ENCODE data around the gene VEPH1.

DNA sequence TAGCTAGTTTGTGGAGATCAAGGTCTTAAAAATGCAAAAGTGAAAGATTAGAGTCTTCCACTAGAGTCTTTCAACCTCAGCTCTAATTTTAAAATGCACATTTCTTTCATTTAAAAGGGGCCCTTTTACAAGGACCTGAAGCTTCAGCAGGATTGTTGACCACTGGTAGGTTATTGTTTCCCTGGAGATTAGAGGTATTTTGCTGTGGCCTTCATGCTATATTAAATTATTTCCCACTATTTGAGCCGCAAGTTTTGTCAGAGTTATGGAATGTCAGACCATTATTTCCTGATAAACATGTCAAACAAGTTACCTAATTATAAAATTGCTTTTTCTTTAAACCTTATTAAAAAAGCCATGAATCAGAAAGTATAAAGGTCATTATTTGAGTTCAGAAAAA lies 240.2 kb downstream of the VEPH1 start:
- TF ChIP-seq POLR2A (IDR thresholded peaks at IDR 0.05) (no peak), EP300 (IDR thresholded peaks at IDR 0.05) (no peak), CTCF (IDR thresholded peaks at IDR 0.05) (no peak)

Measured in tibial nerve (tissue), 4 donors.